Measurements from ENCODE around the gene ACTR1B.
"Not testable (repeated sequence)": the region's sequence is repeated elsewhere in the genome, so short reads cannot be mapped to it uniquely, and the experiment has no call there.

The ACTR1B gene

GRCh38 chr2:97622976-97623375, 40.9 kb downstream of the ACTR1B start:
- in situ Hi-C loops (cut with MboI; ENCODE audit: low sequenced_read_pairs) = not testable (repeated sequence)

- in situ Hi-C loops (cut with MboI; ENCODE audit: low sequenced_read_pairs) = not testable (repeated sequence)
Observed at GRCh38 chr2:97620492-97620891, 43.4 kb downstream of the ACTR1B start.

GRCh38 chr2:97618939-97619827, 44.7 kb downstream of the ACTR1B start:
- in situ Hi-C loops (cut with MboI; ENCODE audit: low sequenced_read_pairs) = not testable (repeated sequence)

- in situ Hi-C loops (cut with MboI; ENCODE audit: low sequenced_read_pairs) = no loop called here
Observed at GRCh38 chr2:97617911-97618310, 45.9 kb downstream of the ACTR1B start.

- in situ Hi-C loops (cut with MboI; ENCODE audit: low sequenced_read_pairs) = not testable (repeated sequence)
Observed at GRCh38 chr2:97615746-97616145, 48.1 kb downstream of the ACTR1B start.

GRCh38 chr2:97611895-97612294, 51.9 kb downstream of the ACTR1B start:
- in situ Hi-C loops (cut with MboI; ENCODE audit: low sequenced_read_pairs) = not testable (repeated sequence)

GRCh38 chr2:97608745-97609144, 55.1 kb downstream of the ACTR1B start:
- in situ Hi-C loops (cut with MboI; ENCODE audit: low sequenced_read_pairs) = not testable (repeated sequence)

Data from HL-60/S4 (cell line).